ENCODE data around the gene TM4SF20. TPM values are rescaled to one million over a fixed set of nuclear protein-coding genes. Genes with fewer than 3 reads are reported as not detected.
"Not testable (repeated sequence)": the region's sequence is repeated elsewhere in the genome, so short reads cannot be mapped to it uniquely, and the experiment has no call there.

TM4SF20 gene
- total RNA-seq, 1 donor from 2014 or later = not detected

DNA sequence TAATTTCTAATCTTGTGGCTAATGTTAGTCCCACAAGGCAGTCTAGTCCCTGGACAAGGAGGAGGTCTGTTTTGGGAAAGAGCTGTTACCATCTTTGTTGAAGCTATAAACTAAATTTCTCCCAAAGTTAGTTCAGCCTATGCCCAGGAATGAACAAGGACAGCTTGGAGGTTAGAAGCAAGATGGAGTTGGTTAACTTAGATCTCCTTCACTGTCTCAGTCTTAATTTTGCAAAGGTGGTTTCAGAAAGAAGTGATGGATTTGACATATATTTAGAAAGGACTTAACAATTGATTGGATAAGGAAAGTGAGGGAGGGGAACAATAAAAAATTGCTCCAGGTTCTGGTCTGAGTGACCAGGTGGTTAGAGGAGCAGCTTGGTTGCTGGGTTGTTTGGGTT, 23.2 kb upstream of the TM4SF20 start:
- ATAC-seq (no peak), DNase-seq (ENCODE audit: missing footprints) (no peak)
- intact Hi-C loops (cut with DNase I) = no loop called here

GRCh38 chr2:227401550-227401949, 22.4 kb upstream of the TM4SF20 start:
- intact Hi-C loops (cut with DNase I) = no loop called here
- ATAC-seq = no peak

GRCh38 chr2:227398684-227399670, 19.9 kb upstream of the TM4SF20 start:
- no peak for DNase-seq (ENCODE audit: missing footprints)
- intact Hi-C loops (cut with DNase I) = no loop called here
- ATAC-seq = no peak

More at GRCh38 chr2:227401550-227401949, 22.4 kb upstream of the TM4SF20 start:
- DNase-seq (ENCODE audit: missing footprints) = no peak

DNA sequence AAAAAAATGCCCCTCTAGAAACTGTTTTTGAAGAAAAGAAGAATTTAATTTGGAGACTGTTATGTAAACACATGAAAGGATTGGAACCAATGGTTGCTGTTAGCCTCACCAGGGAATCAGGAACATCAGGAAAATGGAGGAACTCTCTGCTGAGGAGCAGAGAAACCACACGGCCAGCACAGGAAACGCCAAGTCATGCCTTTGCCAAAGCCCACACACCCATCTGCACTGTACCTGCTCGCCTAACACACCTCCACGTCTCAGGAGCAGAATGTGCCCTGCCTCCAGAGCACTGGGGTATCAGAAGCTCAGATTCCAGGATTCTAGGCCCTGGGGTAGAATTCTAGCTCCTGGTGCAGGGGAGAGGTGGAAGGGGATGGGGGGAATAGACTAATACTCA, 18.5 kb upstream of the TM4SF20 start:
- DNase-seq (ENCODE audit: missing footprints) (no peak), ATAC-seq (no peak)
- intact Hi-C loops (cut with DNase I) = no loop called here

- no peak for ATAC-seq
- intact Hi-C loops (cut with DNase I) = no loop called here
- no peak for DNase-seq (ENCODE audit: missing footprints)
Measured at GRCh38 chr2:227395556-227395955, 16.4 kb upstream of the TM4SF20 start.

DNA sequence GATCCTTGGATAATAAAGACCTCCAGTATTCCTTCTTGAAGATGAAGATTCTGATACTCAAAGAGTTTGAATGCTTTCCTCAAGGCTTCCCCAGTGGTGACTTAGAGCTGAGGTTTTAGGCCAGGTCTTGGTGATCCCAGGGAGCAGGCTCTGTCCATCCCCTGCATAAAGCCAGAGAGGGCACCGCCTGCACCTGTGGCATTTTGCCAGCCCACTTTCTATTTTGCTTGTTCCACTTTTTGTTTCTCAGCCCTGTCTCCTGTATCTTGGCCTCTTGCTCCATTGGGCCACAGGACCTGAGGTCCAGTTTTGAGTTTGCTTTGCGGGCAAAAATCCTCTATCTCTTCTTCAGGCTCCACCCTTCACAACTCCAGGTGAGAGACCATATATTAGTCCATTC, 15.3 kb upstream of the TM4SF20 start:
- ATAC-seq = no peak
- DNase-seq (ENCODE audit: missing footprints) = no peak
- intact Hi-C loops (cut with DNase I) = no loop called here

- DNase-seq (ENCODE audit: missing footprints) = no peak
- ATAC-seq = no peak
- intact Hi-C loops (cut with DNase I) = no loop called here
Measured at GRCh38 chr2:227390468-227391256, 11.6 kb upstream of the TM4SF20 start.

DNA sequence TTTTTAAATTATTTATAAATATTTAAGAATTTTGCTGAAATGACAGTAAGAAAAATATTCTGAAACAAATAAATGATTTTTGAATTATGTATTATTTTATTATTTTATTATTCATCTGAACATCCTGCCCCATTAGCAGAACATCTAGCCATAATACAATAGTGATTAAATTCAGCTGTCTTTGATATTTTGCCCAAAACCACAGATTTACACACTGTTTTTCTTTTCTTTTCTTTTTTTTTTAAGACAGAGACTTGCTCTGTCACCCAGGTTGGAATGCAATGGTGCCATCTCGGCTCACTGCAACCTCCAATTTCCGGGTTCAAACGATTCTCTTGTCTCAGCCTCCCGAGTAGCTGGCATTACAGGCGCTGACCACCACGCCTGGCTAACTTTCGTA, 10.6 kb upstream of the TM4SF20 start:
- DNase-seq (ENCODE audit: missing footprints) (no peak), ATAC-seq (no peak)

DNA sequence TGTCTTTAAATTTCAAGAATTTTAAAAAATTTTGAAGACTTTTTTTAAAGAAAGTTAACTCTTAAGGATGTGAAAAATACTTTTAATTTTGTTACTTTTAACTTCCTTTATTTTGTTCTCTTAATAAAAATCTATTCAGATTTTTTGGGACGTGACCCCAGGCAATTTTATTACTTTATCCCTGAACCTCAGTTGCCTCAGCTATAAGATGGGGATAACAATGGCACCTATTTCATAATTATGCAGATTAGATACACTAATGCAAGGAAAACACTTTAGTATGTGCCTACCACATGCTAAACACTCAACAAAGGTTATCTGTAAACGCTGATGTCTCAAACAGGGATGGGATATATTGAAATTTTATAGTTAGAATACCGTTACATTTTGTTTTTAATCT, 10.1 kb upstream of the TM4SF20 start:
- no peak for ATAC-seq
- intact Hi-C loops (cut with DNase I) = no loop called here
- DNase-seq (ENCODE audit: missing footprints) = no peak

More for the DNA sequence above, 10.6 kb upstream of the TM4SF20 start:
- intact Hi-C loops (cut with DNase I) = no loop called here

DNA sequence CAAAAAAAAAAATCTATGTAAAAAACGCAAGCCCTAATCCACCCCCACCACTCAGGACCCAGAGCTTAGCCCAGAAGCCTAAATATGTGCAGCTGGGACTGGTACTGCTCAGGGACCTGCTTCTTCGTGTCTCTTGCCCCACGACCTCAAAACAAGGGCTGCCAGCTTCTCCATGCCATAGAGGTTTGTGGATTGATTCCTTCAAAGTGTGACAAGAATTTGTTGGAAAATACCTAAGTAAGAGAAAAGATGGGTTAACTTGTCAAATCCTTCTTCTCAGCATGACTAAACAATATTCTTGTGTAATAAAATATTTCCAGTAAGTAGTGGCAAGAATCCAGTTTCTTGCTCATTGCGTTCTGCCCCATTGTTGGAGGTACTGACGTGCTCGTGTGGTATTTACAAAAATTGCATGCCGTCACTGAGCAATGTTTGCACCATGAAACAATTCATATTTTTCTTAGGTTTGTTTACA, 9.5 kb upstream of the TM4SF20 start:
- ATAC-seq (no peak), DNase-seq (ENCODE audit: missing footprints) (no peak)
- intact Hi-C loops (cut with DNase I) = no loop called here

DNA sequence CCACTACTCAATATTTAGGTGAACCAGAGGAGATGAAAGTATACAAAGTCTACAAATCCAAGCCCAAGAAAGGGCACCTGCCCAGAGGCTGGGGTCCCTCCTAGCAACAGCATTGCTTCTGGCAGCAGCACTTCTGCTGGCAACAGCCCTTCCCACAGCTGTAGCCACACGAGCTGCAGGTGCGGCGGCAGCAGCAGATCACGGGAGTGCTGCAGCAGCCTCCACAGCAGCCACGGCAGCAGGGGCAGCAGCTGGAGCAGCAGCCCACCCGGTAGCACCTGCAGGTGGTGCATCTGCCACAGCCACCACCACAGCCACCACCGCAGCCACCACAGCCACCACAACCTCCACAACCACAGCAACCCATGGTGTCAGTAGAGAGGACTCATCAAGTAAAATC, 8.5 kb upstream of the TM4SF20 start, which contains the start of gene SCYGR1:
SCYGR1 (minus strand) TSS at position 367 of the 400 bp plus-strand sequence; CDS start at position 367, 0 bp downstream.
- DNase-seq (ENCODE audit: missing footprints); intact Hi-C loops (cut with DNase I); ATAC-seq: not testable (repeated sequence)

DNA sequence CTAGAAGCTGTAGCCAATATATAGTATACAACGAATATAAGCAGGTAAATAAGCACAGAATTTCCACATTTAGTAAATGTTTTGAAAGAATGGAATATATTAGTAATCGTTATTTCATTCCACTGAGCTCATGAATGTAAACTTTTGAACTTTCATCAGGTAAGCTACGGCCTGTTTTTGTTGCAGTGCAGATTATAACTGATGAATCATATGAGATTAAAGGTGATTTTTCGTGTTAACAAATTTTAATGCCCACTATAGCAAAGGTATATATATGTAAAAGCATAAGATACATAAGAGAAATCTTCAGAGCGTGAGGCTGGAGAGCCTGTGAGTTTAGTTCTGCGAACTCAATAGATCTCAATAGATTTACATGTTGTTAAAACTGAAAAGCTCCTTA, 7.5 kb upstream of the TM4SF20 start:
- no peak for ATAC-seq
- intact Hi-C loops (cut with DNase I) = no loop called here
- no peak for DNase-seq (ENCODE audit: missing footprints)

- DNase-seq (ENCODE audit: missing footprints) (no peak), ATAC-seq (no peak)
- intact Hi-C loops (cut with DNase I) = no loop called here
Measured at GRCh38 chr2:227383686-227384085, 4.6 kb upstream of the TM4SF20 start.

DNA sequence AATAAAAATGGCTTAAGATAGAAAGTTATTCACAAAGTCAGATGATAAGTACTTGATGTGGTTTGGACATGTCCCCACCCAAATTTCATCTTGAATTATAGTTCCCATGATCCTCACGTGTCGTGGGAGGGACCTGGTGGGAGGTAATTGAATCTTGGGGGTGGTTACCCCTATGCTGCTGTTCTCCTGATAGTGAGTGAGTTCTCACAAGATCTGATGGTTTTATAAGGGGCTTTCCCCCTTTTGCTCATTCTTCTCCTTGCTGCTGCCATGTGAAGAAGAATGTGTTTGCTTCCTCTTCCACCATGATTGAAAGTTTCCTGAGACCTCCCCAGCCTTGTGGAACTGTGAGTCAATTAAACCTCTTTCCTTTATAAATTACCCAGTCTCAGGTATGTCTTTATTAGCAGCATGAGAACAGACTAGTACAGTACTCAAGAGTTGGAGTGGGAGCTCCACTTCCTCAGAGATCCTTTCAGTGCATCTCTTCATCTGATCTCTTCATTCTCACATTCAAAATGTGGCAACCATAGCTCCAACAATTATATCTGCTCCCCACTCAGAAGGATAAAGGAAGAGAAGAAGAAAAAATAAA, 3.2 kb upstream of the TM4SF20 start:
- intact Hi-C loops (cut with DNase I); ATAC-seq; DNase-seq (ENCODE audit: missing footprints): not testable (repeated sequence)

GRCh38 chr2:227378371-227378782, 729 bp downstream of the TM4SF20 start:
- DNase-seq (ENCODE audit: missing footprints) = no peak
- intact Hi-C loops (cut with DNase I) = no loop called here
- no peak for ATAC-seq

DNA sequence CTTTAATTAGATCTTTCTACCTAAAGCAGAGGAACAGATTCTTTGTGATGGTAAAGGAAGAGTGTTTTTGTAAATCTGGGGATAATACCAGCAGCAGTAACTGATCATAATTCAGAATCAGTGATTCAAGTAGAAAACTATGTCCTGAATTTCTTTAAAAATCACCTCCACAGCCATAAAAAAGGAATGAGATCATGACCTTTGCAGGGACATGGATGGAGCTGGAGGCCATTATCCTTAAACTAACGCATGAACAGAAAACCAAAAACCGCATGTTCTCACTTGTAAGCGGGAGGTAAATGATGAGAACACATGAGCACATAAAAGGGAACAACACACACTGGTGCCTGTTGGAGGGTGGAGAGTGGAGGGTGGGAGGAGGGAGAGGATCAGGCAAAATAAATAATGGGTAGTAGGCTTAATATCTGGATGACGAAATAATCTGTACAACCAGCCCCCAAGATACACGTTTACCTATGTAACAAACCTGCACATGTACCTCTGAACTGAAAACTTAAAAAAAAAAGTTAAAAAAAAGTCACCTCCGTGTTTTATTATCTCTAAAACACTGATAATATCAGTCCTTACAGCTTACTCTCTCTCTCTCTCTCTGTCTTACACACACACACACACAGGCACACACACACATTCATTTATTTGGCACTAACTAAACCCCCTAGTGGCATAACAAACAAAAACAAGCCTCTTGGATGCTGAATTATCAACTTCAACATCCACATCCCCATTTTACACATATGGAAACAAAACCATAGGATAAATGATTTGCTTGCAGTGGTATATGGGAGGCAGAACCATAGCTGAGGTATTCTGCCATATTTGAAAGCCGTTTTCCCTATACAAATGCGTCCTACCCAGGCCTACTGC, 1.4 kb downstream of the TM4SF20 start:
- intact Hi-C loops (cut with DNase I) = no loop called here
- DNase-seq (ENCODE audit: missing footprints) (no peak), ATAC-seq (no peak)

DNA sequence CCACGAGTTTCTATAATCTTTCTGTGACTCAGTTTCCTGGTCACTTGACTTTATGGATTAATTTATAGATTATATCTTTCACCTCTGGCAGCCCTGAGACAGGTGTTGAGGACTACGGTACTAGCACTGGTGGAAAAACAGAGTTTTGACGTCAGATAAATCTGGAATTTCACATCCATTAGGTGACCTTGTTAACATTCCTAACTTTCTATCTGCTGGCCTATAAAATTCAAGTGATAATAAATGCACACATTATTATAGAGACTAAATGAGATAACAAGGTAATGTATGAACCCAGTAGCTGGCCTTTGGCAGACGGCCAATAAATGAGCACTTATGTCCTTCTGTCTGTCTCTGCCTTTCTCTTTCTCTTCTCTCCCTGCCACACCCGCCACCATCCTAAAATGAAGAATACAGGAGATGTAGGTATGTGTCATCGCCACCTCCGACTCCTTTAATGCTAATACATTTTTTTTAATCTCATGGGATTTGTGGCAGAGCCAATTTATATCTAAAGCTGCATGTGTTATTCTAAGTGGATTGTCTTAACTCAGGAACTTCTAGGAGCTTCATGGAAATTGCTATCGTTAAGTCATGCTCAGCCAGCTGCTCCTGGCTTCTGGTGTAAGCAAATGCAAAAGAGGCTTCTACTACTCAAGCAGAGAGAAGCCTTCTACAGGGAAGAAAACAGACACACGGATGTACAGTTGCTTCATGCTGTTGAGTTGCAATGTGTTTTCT, 2.3 kb downstream of the TM4SF20 start:
- intact Hi-C loops (cut with DNase I) = no loop called here
- no peak for ATAC-seq
- no peak for DNase-seq (ENCODE audit: missing footprints)
